CD1c-positive myeloid dendritic cell (primary cell): ENCODE measurements around the gene PCDHB6.
"Not testable (repeated sequence)": the region's sequence is repeated elsewhere in the genome, so short reads cannot be mapped to it uniquely, and the experiment has no call there.

ENCODE experiments used
- DNase-seq: peaks from one replicate; pipeline ENCODE4 v3.0.0-alpha.2; 2016; ENCODE audit errors: extremely low spot score

PCDHB6 gene

DNA sequence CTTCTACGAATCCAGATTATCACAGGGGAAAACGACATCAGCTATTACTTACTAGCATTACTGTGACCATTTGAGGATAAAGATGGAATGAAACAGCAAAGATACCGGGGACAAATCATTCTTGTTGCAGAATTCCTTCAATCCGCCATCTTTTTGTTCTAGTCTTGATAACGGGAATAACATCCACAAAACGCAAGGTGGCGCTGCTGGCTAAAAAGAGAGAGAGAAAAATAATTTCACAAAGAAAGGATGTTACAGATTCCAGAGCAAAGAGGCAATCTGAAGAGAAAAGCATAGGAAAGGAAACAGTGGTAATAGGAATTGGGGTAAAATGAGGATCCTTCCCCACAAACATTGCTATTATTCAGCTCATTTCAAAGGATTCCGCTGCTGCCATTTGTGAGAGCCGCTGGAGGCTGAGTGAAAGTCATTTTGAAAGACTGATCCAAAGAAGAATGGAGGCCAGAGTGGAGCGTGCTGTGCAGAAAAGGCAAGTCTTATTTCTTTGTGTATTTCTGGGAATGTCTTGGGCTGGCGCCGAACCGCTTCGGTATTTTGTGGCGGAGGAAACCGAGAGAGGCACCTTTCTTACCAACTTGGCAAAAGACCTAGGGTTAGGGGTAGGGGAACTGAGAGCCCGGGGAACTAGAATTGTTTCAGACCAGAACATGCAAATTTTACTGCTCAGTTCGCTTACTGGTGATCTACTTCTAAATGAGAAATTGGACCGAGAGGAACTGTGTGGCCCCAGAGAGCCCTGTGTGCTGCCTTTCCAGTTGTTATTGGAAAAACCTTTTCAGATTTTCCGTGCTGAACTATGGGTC lies 22.7 kb downstream of the PCDHB6 start, which contains the start of gene PCDHB7:
TSS of gene PCDHB7 (plus strand) at position 264 of the 824 bp plus-strand sequence. CDS start at position 456, 192 bp downstream.
- DNase-seq, result peak; percentile 5

GRCh38 chr5:141174291-141175104 lies 24.6 kb downstream of the PCDHB6 start:
- DNase-seq, result not testable (repeated sequence)

DNA sequence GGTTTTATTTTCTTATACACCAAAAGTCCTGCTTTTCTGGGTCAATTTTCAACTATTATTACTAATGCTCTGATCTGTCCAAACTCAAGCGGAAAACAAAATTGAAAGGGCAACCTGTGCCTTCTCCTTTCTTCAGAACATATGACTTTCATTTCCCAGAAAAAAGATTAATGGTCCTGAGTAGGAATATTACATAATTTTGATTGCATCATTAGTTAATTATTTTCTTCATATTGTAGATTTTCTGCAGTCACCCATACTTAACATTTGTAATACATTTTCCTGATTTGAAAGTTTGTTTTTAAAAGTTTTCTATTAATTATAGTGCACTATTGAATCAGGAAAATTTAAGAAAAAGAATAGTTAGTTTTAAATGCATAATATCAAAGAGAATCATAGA lies 26.1 kb downstream of the PCDHB6 start:
- DNase-seq, result no peak

DNA sequence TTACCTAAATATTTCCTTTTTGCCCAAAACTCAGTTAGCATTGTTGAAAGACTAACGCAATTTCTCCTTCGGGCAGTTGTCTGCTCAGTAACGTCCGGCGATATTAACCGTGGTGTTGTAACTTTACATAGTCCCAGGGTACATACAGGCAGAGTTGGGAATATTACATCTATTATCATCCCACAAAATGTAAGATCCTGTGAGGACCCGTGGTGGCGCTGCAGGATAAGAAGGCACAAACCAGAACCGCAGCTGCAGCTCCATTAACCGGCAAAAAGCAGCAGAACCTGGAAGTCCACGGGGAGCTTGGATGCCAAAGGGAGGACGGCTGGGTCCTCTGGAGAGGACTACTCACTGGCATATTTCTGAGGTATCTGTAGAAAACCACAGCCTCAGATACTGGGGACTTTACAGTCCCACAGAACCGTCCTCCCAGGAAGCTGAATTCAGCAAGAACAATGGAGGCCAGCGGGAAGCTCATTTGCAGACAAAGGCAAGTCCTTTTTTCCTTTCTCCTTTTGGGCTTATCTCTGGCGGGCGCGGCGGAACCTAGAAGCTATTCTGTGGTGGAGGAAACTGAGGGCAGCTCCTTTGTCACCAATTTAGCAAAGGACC lies 27.8 kb downstream of the PCDHB6 start, which contains the start of gene PCDHB8:
TSS of gene PCDHB8 (plus strand) at position 214 of the 615 bp plus-strand sequence. CDS start at position 459, 245 bp downstream.
- not testable (repeated sequence) for DNase-seq

DNA sequence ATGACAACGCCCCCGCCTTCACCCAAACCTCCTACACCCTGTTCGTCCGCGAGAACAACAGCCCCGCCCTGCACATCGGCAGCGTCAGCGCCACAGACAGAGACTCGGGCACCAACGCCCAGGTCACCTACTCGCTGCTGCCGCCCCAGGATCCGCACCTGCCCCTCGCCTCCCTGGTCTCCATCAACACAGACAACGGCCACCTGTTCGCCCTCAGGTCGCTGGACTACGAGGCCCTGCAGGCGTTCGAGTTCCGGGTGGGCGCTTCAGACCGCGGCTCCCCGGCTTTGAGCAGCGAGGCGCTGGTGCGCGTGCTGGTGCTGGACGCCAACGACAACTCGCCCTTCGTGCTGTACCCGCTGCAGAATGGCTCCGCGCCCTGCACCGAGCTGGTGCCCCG lies 29.5 kb downstream of the PCDHB6 start:
- DNase-seq, result not testable (repeated sequence)

GRCh38 chr5:141179876-141180275 lies 30.0 kb downstream of the PCDHB6 start:
- not testable (repeated sequence) for DNase-seq

DNA sequence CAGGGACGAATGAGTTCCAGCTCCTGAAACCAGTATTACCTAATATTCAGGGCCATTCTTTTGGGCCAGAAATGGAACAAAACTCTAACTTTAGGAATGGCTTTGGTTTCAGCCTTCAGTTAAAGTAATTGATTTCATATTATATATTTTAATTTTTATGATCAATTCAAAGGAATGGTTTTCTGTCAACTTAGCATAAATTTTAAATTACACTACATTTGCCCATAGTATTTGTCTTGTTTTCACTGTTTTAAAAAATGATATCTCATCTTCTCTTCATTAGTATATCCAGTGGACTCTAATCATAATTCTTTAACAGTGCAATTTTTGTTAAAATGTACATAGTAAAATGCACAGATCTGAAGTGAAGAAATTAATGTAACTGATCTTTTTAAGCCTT lies 30.5 kb downstream of the PCDHB6 start:
- DNase-seq, result no peak

DNA sequence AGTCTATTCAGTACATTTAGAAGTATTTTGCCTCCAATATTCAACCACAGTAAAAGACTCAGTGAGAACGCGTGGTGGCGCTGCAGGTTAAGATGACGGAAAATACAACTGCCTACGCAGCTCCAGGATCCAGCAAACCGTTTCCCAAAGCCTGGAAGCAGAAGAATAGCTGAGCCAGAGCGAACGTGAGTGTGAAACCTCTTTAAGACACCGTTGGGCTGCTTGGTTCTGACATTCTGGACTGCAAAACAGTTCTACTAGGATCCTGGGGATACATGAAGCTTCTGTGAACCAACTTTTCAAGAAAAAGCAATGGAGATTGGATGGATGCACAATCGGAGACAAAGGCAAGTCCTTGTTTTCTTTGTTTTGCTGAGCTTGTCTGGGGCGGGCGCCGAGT lies 32.4 kb downstream of the PCDHB6 start, which contains the start of gene PCDHB16:
TSS of gene PCDHB16 (plus strand) at position 140 of the 400 bp plus-strand sequence. CDS start at position 313, 173 bp downstream.
- DNase-seq, result no peak

DNA sequence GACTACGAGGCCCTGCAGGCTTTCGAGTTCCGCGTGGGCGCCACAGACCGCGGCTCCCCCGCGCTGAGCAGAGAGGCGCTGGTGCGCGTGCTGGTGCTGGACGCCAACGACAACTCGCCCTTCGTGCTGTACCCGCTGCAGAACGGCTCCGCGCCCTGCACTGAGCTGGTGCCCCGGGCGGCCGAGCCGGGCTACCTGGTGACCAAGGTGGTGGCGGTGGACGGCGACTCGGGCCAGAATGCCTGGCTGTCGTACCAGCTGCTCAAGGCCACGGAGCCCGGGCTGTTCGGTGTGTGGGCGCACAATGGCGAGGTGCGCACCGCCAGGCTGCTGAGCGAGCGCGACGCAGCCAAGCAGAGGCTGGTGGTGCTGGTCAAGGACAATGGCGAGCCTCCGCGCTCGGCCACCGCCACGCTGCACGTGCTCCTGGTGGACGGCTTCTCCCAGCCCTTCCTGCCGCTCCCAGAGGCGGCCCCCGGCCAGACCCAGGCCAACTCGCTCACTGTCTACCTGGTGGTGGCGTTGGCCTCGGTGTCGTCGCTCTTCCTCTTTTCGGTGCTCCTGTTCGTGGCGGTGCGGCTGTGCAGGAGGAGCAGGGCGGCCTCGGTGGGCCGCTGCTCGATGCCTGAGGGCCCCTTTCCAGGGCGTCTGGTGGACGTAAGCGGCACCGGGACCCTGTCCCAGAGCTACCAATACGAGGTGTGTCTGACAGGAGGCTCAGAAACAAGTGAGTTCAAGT lies 34.4 kb downstream of the PCDHB6 start:
- DNase-seq, result not testable (repeated sequence)

DNA sequence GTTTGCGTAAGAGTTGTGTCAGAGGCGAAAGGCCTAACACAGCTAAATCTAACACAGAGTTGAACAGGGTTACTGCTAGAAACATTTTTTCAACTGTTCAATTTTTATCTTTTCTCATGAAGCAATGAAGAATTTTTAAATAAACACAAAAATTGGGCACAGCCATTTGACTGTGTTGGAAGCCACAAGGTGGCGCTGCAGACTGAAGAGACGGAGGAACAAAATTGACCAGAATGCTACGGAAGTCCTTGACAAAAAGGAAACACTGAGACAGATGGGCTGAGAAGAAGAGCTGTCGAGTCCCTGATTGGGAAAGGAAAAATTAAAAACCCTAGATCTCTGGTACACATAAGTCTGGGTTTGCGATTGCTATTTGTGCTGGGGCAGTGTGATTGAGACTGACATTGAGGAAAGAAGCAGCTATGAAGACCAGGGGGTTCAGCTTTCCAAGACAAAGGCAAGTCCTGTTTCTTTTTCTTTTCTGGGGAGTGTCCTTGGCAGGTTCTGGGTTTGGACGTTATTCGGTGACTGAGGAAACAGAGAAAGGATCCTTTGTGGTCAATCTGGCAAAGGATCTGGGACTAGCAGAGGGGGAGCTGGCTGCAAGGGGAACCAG lies 37.1 kb downstream of the PCDHB6 start, which contains the start of gene PCDHB9:
TSS of gene PCDHB9 (plus strand) at position 265 of the 616 bp plus-strand sequence. CDS start at position 423, 158 bp downstream.
- peak; percentile 16 for DNase-seq

- not testable (repeated sequence) for DNase-seq
These were observed 38.8 kb downstream of the PCDHB6 start for GRCh38 chr5:141188682-141189081.

- not testable (repeated sequence) for DNase-seq
These were observed 39.3 kb downstream of the PCDHB6 start for GRCh38 chr5:141189131-141189530.

DNA sequence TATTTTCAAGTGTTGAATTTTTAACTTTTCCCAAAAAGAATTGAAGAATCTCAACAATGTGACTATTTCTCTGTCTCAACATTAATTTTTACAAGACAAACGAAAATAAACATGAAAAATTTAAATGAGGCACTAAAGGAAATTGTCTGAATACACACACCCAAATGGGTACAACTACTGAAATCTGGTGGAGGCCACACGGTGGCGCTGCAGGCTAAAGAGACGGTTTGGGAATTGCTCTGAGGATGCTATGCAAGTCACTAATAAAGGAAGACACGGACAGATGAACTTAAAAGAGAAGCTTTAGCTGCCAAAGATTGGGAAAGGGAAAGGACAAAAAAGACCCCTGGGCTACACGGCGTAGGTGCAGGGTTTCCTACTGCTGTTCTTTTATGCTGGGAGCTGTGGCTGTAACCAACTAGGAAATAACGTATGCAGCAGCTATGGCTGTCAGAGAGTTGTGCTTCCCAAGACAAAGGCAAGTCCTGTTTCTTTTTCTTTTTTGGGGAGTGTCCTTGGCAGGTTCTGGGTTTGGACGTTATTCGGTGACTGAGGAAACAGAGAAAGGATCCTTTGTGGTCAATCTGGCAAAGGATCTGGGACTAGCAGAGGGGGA lies 42.4 kb downstream of the PCDHB6 start, which contains the start of gene PCDHB10:
TSS of gene PCDHB10 (plus strand) at position 244 of the 616 bp plus-strand sequence. CDS start at position 444, 200 bp downstream.
- peak; percentile 6 for DNase-seq

GRCh38 chr5:141194332-141194731 lies 44.5 kb downstream of the PCDHB6 start:
- DNase-seq, result not testable (repeated sequence)

- DNase-seq, result no peak
These were observed 46.5 kb downstream of the PCDHB6 start for GRCh38 chr5:141196363-141196762.

GRCh38 chr5:141199359-141200235 lies 49.7 kb downstream of the PCDHB6 start, which contains the start of gene PCDHB11:
TSS of gene PCDHB11 (plus strand) at chr5:141199627. CDS start at chr5:141199775, 148 bp downstream.
- DNase-seq, result no peak

GRCh38 chr5:141201126-141201525 lies 51.3 kb downstream of the PCDHB6 start:
- DNase-seq, result not testable (repeated sequence)

DNA sequence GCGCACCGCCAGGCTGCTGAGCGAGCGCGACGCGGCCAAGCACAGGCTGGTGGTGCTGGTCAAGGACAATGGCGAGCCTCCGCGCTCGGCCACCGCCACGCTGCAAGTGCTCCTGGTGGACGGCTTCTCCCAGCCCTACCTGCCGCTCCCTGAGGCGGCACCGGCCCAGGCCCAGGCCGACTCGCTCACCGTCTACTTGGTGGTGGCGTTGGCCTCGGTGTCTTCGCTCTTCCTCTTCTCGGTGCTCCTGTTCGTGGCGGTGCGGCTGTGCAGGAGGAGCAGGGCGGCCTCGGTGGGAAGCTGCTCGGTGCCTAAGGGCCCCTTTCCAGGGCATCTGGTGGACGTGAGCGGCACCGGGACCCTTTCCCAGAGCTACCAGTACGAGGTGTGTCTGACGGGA lies 51.8 kb downstream of the PCDHB6 start:
- DNase-seq, result not testable (repeated sequence)
